Measurements from ENCODE around the gene GPATCH4.
"Not testable (repeated sequence)": the region's sequence is repeated elsewhere in the genome, so short reads cannot be mapped to it uniquely, and the experiment has no call there.

GPATCH4 gene

GRCh38 chr1:156577550-156577949 is 23.7 kb downstream of the GPATCH4 start:
- DNase-seq (ENCODE audit: low spot score) = no peak

- no peak for DNase-seq (ENCODE audit: low spot score)
These were observed 27.1 kb downstream of the GPATCH4 start for GRCh38 chr1:156574039-156574633.

- no peak for DNase-seq (ENCODE audit: low spot score)
These were observed 28.6 kb downstream of the GPATCH4 start for GRCh38 chr1:156572663-156573018.

- peak; percentile 97 for DNase-seq (ENCODE audit: low spot score)
These were observed 29.2 kb downstream of the GPATCH4 start, which contains the start of gene IQGAP3 for GRCh38 chr1:156571919-156572662. Gene IQGAP3 (minus strand): TSS chr1:156572565. CDS start chr1:156572529, 36 bp downstream.

- DNase-seq (ENCODE audit: low spot score) = peak; percentile 83
These were observed 29.9 kb downstream of the GPATCH4 start for GRCh38 chr1:156571261-156571852.

GRCh38 chr1:156566436-156566835 is 34.8 kb downstream of the GPATCH4 start:
- no peak for DNase-seq (ENCODE audit: low spot score)

GRCh38 chr1:156565519-156565918 is 35.8 kb downstream of the GPATCH4 start:
- no peak for DNase-seq (ENCODE audit: low spot score)

- no peak for DNase-seq (ENCODE audit: low spot score)
These were observed 40.6 kb downstream of the GPATCH4 start for GRCh38 chr1:156560585-156561163.

GRCh38 chr1:156559797-156560385 is 41.4 kb downstream of the GPATCH4 start:
- DNase-seq (ENCODE audit: low spot score) = no peak

GRCh38 chr1:156559086-156559796 is 42.0 kb downstream of the GPATCH4 start:
- no peak for DNase-seq (ENCODE audit: low spot score)

- DNase-seq (ENCODE audit: low spot score) = no peak
These were observed 44.9 kb downstream of the GPATCH4 start for GRCh38 chr1:156556354-156556753.

GRCh38 chr1:156555715-156556114 is 45.6 kb downstream of the GPATCH4 start:
- no peak for DNase-seq (ENCODE audit: low spot score)

- DNase-seq (ENCODE audit: low spot score) = no peak
These were observed 46.3 kb downstream of the GPATCH4 start for GRCh38 chr1:156554971-156555370.

- no peak for DNase-seq (ENCODE audit: low spot score)
These were observed 47.3 kb downstream of the GPATCH4 start for GRCh38 chr1:156553860-156554485.

GRCh38 chr1:156552937-156553336 is 48.3 kb downstream of the GPATCH4 start:
- DNase-seq (ENCODE audit: low spot score) = not testable (repeated sequence)

- no peak for DNase-seq (ENCODE audit: low spot score)
These were observed 48.8 kb downstream of the GPATCH4 start for GRCh38 chr1:156552518-156552917.

- no peak for DNase-seq (ENCODE audit: low spot score)
These were observed 49.4 kb downstream of the GPATCH4 start for GRCh38 chr1:156551869-156552268.

- DNase-seq (ENCODE audit: low spot score) = no peak
These were observed 50.1 kb downstream of the GPATCH4 start for GRCh38 chr1:156551066-156551643.

GRCh38 chr1:156550346-156550745 is 50.9 kb downstream of the GPATCH4 start:
- no peak for DNase-seq (ENCODE audit: low spot score)

GRCh38 chr1:156549831-156550230 is 51.4 kb downstream of the GPATCH4 start:
- no peak for DNase-seq (ENCODE audit: low spot score)

GRCh38 chr1:156549390-156549789 is 51.9 kb downstream of the GPATCH4 start:
- no peak for DNase-seq (ENCODE audit: low spot score)

Measured in AG20443 (cell line).